ENCODE measurements around the gene MSANTD2.

MSANTD2 gene

DNA sequence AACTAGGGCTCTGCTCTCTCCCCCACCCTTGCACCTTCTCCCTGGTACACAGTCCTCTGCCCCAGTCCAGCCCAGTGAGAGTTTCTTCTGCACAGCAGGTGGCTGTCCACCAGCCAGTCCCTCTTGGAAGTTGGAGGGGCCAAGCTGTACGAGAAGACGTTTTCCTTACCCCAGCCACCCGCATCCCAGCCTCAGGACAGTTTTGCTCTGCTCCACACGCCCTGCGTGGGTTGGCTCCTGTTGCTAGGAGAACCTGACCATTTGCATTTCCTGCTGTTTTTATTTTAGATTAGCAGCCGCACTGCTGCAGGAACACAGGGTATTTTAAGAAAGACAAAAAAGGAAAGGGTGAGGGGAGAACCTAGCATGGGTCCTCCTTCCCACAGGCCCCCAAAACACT is 78.0 kb downstream of the MSANTD2 start:
- ChIA-PET CTCF (no interaction called here), POLR2A (no interaction called here)
- DNase-seq (ENCODE audit: low read depth, low spot score): no peak
- H3K4me3 ChIP-seq (ENCODE audit: low read depth, low read length): no peak overlapping the region
- TF ChIP-seq, protein P1, sequence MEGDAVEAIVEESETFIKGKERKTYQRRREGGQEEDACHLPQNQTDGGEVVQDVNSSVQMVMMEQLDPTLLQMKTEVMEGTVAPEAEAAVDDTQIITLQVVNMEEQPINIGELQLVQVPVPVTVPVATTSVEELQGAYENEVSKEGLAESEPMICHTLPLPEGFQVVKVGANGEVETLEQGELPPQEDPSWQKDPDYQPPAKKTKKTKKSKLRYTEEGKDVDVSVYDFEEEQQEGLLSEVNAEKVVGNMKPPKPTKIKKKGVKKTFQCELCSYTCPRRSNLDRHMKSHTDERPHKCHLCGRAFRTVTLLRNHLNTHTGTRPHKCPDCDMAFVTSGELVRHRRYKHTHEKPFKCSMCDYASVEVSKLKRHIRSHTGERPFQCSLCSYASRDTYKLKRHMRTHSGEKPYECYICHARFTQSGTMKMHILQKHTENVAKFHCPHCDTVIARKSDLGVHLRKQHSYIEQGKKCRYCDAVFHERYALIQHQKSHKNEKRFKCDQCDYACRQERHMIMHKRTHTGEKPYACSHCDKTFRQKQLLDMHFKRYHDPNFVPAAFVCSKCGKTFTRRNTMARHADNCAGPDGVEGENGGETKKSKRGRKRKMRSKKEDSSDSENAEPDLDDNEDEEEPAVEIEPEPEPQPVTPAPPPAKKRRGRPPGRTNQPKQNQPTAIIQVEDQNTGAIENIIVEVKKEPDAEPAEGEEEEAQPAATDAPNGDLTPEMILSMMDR (IDR thresholded peaks at IDR 0.05; ENCODE audit: insufficient read depth, low read length, missing control alignments): no peak

DNA sequence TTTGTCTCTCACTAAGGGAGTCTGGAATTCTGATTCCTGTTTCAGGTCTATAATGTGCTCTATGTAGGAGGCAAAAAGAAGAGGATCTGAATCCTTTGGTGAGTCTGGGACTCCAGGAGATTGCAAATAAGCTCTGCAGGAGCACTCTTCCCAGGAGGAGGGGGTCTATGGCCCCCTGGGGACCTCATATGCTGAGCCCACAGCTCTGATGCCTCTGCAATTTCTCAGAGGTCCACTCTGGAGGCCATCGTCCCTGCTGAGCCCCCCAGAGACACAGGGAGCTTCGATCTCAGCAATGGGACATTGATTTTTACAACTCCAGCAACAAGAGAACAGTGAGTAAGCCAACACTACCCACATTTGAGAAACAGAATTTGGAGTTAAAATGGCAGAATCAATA is 80.7 kb downstream of the MSANTD2 start:
- ChIA-PET POLR2A (no interaction called here), CTCF (interaction anchor here (1.1 to 1.4 kb wide), 2 partner anchors 44 to 117 kb away, joined by 3 read pairs; no protein-coding TSS in a partner anchor)
- H3K4me3 ChIP-seq (ENCODE audit: low read depth, low read length): no peak overlapping the region
- TF ChIP-seq, protein P1 (IDR thresholded peaks at IDR 0.05; ENCODE audit: insufficient read depth, low read length, missing control alignments): no peak
- DNase-seq (ENCODE audit: low read depth, low spot score): no peak

DNA sequence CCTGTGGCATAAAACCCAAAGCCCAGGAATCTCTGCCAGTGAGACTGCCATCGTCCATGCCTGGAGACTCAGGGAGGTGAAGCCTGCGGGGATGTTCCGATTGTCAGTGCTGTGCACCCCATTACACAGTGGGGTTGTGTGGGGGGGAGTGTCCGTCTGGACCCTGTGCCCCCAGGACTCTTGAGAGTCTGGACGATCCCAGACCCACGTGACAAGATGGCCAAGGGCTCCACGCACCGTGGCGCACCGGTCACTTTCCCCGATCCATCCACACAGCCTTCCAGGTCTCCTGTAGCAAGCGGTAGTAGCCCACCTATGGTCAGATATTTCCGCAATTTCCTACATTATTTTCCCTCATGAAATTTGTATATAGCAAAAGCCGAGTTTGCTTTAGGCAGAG is 81.4 kb downstream of the MSANTD2 start:
- DNase-seq (ENCODE audit: low read depth, low spot score): no peak
- CTCF ChIA-PET: no interaction called here
- POLR2A ChIA-PET: no interaction called here
- TF ChIP-seq, protein P1 (IDR thresholded peaks at IDR 0.05; ENCODE audit: insufficient read depth, low read length, missing control alignments): no peak
- H3K4me3 ChIP-seq (ENCODE audit: low read depth, low read length): no peak overlapping the region

DNA sequence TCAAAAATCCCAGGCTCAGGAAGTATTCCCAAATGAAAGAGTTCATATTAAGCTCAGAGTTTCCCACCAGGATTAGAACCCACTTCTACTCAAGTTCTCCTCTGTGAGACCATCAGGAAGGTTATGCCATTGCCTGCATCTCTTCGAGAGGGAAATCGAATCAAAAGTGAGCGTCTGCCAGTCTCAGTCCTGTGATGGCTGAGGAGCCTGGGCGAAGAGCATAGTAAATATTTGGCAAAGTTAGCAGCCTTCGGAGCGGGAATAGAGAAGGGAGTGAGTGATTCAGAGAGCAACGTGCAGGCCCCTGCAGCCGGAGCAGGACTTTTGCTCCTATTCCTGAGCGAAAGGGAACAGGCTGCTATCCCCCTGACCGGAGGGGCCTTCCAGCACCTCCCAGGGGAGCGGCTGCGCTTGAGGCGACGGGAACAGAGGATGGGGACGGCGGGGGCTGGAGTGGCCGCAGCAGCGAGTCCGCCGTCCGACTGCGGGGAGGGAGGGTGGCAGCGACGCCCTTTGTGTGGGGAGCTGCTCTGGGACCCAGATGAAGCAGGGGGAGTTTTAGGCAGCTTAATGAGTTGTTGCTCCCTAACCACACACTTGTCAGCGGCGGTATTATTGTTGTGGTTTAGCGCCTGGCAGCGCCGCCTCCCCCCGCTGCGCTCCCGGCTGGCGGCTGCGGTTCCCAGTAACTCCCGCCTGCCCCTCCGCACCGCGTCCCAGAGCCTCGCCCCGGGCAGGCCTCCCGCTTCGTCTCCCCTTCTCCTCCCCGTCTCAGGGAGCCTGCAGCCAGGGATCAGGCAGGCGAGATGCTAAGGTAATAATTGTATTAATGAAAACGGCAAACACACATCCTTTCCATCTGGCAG is 82.2 kb downstream of the MSANTD2 start:
- peak overlapping the region; percentile 46 for H3K4me3 ChIP-seq (ENCODE audit: low read depth, low read length)
- ChIA-PET POLR2A (no interaction called here), CTCF (interaction anchor here (0.9 kb wide), 1 partner anchor 13 kb away, joined by 3 read pairs; no protein-coding TSS in a partner anchor)
- TF ChIP-seq, protein P1 (IDR thresholded peaks at IDR 0.05; ENCODE audit: insufficient read depth, low read length, missing control alignments): no peak
- DNase-seq (ENCODE audit: low read depth, low spot score): no peak

DNA sequence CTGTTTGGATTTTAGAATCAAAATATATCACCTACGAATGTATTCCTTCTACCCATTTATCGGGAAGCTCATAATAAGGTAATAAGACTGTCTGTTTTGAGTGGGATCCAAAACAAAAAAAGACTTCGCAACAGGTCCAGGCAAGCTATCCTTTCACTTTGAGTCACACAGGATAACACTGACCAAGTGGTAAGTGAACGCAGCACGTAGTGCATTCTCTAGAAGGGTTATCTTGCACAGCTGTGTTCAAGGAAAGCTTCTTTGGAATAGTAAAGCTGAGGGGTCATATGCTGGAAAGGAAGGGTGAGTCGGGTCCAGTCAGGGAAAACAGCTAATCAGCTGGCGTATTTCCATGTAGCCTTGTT is 82.8 kb downstream of the MSANTD2 start:
- no peak for DNase-seq (ENCODE audit: low read depth, low spot score)
- ChIA-PET CTCF (interaction anchor here (0.9 kb wide), 1 partner anchor 12 kb away, joined by 3 read pairs; no protein-coding TSS in a partner anchor), POLR2A (no interaction called here)
- TF ChIP-seq, protein P1 (IDR thresholded peaks at IDR 0.05; ENCODE audit: insufficient read depth, low read length, missing control alignments): no peak
- H3K4me3 ChIP-seq (ENCODE audit: low read depth, low read length): no peak overlapping the region

DNA sequence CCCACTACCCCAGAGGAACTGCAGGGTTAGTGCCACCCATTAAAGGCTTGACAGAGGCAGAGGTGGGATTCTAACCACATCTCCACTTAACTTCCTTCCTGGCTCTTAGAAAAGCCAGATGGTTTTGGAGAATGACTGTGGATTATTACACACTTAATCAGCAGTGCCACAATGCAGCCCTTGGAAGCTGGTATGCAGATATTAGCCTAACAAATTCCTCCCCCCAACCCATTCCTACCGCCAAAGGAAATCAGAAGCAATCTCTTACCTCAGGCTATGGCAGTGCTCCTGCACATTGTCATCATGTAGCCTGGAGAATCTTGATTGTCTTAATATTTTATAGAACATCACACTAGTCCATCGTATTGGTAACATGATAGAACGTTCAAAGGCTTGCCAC is 83.6 kb downstream of the MSANTD2 start:
- DNase-seq (ENCODE audit: low read depth, low spot score): no peak
- CTCF ChIA-PET: interaction anchor here (1.7 kb wide), 1 partner anchor 30 kb away, joined by 5 read pairs; no protein-coding TSS in a partner anchor

More for the DNA sequence above, 83.6 kb downstream of the MSANTD2 start:
- POLR2A ChIA-PET: no interaction called here
- H3K4me3 ChIP-seq (ENCODE audit: low read depth, low read length): no peak overlapping the region
- TF ChIP-seq, protein P1 (IDR thresholded peaks at IDR 0.05; ENCODE audit: insufficient read depth, low read length, missing control alignments): no peak

All from AG04449 (cell line).